GM12875 (cell line): ENCODE results near the gene CPSF4.
A peak's percentile ranks its signal among the peaks of the same experiment; 100 is the strongest.
"Not testable (repeated sequence)": the region's sequence is repeated elsewhere in the genome, so short reads cannot be mapped to it uniquely, and the experiment has no call there.

ENCODE experiments used
- H3K4me3 ChIP-seq: one replicate; pipeline ENCODE4 v1.5.1; 2011; ENCODE audit warnings: low read depth, low read length, control low read depth
- TF ChIP-seq, protein P1 (sequence below): IDR thresholded peaks from 2 replicates; pipeline ENCODE4 v1.5.1; 2011; ENCODE audit warnings: low read depth, mild to moderate bottlenecking, control low read depth, inconsistent platforms, low read length, moderate library complexity, borderline replicate concordance; ENCODE audit not compliant: insufficient read depth

CPSF4 gene

DNA sequence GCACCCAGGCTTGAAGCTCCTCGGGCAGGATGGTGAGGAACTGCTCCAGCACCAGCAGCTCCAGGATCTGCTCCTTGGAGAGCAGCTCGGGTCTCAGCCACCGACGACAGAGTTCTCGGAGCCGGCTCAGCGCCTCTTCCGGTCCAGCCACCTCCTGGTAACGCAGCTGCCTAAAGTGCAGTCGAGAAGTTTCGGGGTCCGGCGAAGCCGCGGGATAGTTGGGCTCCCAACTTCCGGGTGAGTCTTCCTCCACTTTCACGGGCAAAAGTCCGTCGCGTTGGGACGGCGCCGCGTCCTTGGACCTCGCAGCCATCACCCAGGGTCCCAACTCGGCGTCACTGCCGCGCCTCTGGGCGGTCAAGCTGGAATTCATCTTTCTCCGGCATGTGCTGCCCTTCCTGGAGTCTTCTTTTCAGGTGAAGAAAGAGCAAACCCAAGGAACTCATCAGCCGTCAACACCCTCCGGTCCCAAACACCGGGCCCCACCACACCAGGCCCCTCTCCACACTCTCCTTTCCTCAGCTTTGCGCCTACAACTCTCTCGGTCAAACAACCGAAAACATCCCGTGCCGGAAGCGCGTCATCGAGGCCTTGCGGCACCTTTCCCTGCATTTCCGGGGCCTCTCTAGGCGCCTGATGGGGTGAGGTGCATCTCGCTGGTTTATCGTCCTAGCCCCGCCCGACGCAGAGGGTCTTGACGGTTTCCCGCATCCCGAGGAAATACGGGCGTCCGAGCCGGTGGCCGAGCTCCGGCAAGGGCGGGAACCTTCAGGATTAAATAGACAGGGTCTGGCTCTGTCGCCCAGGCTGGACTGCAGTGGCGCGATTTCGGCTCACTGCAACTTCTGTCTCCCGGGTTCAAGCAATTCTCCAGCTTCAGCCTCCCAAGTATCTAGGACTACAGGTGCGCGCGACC, 61.2 kb downstream of the CPSF4 start, which contains the start of gene ZNF394:
TSS of gene ZNF394 (minus strand) at position 561 of the 916 bp plus-strand sequence. CDS start at position 373, 188 bp downstream.
- H3K4me3 ChIP-seq, result peak within 1 kb of the TSS; percentile 93
- TF ChIP-seq, protein P1, sequence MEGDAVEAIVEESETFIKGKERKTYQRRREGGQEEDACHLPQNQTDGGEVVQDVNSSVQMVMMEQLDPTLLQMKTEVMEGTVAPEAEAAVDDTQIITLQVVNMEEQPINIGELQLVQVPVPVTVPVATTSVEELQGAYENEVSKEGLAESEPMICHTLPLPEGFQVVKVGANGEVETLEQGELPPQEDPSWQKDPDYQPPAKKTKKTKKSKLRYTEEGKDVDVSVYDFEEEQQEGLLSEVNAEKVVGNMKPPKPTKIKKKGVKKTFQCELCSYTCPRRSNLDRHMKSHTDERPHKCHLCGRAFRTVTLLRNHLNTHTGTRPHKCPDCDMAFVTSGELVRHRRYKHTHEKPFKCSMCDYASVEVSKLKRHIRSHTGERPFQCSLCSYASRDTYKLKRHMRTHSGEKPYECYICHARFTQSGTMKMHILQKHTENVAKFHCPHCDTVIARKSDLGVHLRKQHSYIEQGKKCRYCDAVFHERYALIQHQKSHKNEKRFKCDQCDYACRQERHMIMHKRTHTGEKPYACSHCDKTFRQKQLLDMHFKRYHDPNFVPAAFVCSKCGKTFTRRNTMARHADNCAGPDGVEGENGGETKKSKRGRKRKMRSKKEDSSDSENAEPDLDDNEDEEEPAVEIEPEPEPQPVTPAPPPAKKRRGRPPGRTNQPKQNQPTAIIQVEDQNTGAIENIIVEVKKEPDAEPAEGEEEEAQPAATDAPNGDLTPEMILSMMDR, result no peak

DNA sequence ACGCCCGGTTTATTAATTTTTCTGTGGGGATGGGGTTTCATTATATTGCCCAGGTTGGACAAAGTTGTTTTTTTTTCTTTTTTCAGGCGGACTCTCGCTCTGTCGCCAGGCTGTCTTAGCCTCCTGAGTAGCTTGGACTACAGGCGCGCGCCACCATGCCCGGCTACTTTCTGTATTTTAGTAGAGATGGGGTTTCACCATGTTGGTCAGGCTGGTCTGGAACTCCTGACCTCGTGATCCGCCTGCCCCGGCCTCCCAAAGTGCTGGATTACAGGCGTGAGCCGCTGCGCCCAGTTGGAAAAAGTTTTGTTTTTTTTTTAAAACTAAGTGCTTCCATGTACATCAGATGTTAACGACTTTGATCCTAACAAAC, 61.9 kb downstream of the CPSF4 start:
- TF ChIP-seq, protein P1, result no peak
- peak overlapping the region; percentile 93 for H3K4me3 ChIP-seq

DNA sequence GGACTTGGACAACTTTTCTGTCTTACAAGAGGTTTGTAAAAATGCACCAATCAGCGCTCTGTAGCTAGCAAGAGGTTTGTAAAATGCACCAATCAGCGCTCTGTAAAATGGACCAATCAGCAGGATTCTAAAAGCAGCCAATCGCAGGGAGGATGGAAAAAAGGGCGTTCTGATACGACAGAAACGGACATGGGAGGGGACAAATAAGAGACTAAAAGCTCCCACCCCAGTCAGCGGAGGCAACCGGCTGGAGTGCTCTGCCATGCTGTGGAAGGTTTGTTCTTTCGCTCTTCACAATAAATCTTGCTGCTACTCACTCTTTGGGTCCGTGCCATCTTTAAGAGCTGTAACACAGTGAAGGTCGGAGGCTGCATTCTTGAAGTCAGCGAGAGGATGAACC, 62.5 kb downstream of the CPSF4 start:
- H3K4me3 ChIP-seq, result not testable (repeated sequence)

DNA sequence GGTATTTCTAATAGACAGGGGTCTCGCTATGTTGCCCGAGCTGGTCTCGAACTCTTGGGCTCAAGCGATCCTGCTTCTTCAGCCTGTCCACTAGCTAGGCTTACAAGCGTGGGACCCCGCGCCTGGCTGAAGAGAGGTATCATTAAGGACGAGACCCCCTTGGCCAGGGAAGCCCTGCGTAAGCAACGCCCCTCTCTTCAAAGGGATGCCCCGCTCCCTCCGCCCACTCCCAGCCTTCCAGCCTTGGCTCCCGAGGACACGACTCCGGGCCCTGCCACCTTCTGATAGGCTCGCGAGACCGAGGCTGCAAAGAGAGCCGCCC, 65.5 kb downstream of the CPSF4 start:
- TF ChIP-seq, protein P1, result no peak
- peak overlapping the region; percentile 77 for H3K4me3 ChIP-seq

DNA sequence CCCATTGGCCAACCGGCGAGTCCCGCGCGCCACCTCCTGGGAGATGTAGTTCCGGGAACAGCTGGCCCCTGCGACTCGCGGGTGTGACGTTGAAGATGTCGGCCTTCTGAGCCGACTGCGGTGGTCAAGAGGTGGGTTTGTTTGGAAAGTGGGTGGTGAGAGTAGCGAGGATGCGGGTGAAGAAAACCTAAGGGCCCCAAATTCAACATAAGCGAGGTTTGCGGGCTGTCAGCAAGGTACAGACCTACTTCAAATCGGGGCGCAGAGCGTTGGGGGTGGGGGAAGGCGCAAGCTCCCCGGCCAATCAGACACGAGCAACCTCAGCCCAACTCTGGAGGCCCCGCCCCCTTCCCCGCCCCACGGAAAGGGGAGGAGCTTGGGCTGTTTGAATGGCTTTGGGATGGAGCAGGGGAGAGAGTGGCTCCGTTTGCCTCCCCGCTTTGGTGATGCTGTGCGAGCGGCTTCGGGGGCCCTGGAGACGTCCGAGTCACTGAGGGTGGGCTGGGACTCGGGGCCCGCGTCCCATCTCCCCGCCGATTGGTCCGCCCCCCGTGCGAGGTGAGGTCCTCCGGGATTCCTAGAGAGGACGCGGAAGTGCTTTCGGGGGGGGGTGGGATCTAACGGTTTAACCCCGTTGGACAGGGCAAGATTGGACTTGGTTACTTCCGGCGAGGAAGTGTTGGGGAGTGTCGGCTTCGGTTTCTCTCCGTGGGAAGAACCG, 66.0 kb downstream of the CPSF4 start, which contains the start of gene ZKSCAN5:
TSS of gene ZKSCAN5 (plus strand) at position 60 of the 721 bp plus-strand sequence. CDS start 1,383 bp downstream, outside the sequence.
- TF ChIP-seq, protein P1, result no peak
- peak within 1 kb of the TSS; percentile 77 for H3K4me3 ChIP-seq

DNA sequence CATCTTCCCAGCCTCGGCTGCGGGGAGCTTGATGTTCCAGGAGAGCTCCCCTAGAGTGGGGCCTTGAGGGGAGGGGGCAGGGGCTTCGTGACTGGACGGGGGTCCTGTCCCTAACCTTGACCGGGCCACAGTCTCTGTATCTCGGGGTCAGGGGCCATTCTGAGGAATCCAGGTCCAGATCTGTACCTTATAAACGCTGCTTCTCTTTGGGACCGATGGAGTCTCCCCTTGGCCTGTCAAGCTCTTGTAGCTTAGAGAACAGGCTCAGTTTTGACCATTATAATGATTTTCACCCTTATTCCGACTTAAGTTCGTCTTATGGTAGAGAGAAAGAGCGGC, 66.5 kb downstream of the CPSF4 start:
- TF ChIP-seq, protein P1, result no peak
- peak overlapping the region; percentile 77 for H3K4me3 ChIP-seq
